Measurements from ENCODE around the gene PIAS3. TPM values are rescaled to one million over a fixed set of nuclear protein-coding genes. Genes with fewer than 3 reads are reported as not detected.

The PIAS3 gene
- total RNA-seq, 3 donors from 2014 or later (not counting 1 experiment from before 2014, with no cell fraction given): 40.1 to 53.3 (median 51.0) TPM

DNA sequence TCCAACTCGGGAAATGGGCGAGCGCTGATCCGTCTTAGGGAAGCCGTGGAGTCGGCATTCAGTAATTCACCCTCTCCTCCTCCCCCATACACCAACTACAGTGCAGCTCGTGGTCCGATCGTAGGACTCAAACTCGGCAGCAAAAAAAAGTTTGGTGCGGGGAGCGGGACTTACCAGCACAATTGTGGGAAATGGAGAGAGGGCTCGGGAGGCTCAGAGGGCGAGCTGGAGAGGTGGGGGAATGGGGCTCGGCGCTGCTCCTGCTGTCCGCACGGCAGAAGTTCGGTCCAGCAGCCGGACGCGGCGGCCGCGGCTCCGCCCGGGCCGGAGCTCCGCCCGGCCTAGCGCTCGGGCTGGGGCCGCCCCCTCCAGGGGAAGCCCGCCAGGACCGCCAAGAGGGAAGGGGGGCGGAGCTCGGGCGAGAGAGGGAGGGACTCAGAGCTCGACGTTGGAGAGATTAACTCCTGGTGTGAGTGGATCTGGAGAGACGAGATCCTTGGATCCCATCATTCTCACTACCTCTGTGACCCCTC lies 676 bp upstream of the PIAS3 start:
- intact Hi-C loops (cut with micrococcal nuclease): loop anchor here (2.0 to 5.0 kb wide), 2 partner anchors 59 to 178 kb away; partner anchors contain the start of gene PEX11B
- Histone ChIP-seq H3K9me3 (ENCODE audit: control insufficient read depth, insufficient read depth, low read length) (no peaks in the 10 kb centered on the region), H3K27ac (ENCODE audit: low read length) (peak overlapping the region; percentile 74), H3K4me3 (ENCODE audit: low read length) (peak overlapping the region; percentile 94), H3K4me1 (ENCODE audit: control insufficient read depth, insufficient read depth, low read length) (peaks cover 18% of the 10 kb centered on the region), H3K27me3 (ENCODE audit: control insufficient read depth, insufficient read depth, low read length) (no peaks in the 10 kb centered on the region), H3K36me3 (ENCODE audit: control insufficient read depth, insufficient read depth, low read length) (peaks cover 17% of the 10 kb centered on the region)
- H3K4me1 Mint-ChIP-seq: peaks cover 11 to 36% of the 10 kb centered on the region in 2 donors
- ATAC-seq: peak; percentile 74 to 87 (median 75)
- H3K4me3 Mint-ChIP-seq: peak overlapping the region; percentile 94
- WGBS (ENCODE audit: insufficient coverage): under 1% methylated on average over 39 of the region's 41 CpGs
- H3K36me3 Mint-ChIP-seq: peaks cover 8% of the 10 kb centered on the region
- no peak for TF ChIP-seq CTCF (IDR thresholded peaks at IDR 0.05)
- H3K27me3 Mint-ChIP-seq (ENCODE audit: low read depth in 2 of 2): no peaks in the 10 kb centered on the region
- no peaks in the 10 kb centered on the region for H3K9me3 Mint-ChIP-seq
- peak; percentile 73 to 84 for DNase-seq
- H3K27ac Mint-ChIP-seq: peak overlapping the region; percentile 79 to 96

- intact Hi-C loops (cut with micrococcal nuclease): loop anchor here (2.0 to 5.0 kb wide), 2 partner anchors 60 to 179 kb away; partner anchors contain the start of gene PEX11B
- peak; percentile 29 to 68 for DNase-seq
- Mint-ChIP-seq H3K9me3 (no peaks in the 10 kb centered on the region), H3K36me3 (peaks cover 8% of the 10 kb centered on the region), H3K4me3 (peak overlapping the region; percentile 94), H3K27ac (peak overlapping the region; percentile 79 to 96), H3K4me1 (peaks cover 11 to 36% of the 10 kb centered on the region in 2 donors), H3K27me3 (ENCODE audit: low read depth in 2 of 2) (no peaks in the 10 kb centered on the region)
- Histone ChIP-seq H3K9me3 (ENCODE audit: control insufficient read depth, insufficient read depth, low read length) (no peaks in the 10 kb centered on the region), H3K27me3 (ENCODE audit: control insufficient read depth, insufficient read depth, low read length) (no peaks in the 10 kb centered on the region), H3K4me3 (ENCODE audit: low read length) (peak overlapping the region; percentile 94), H3K36me3 (ENCODE audit: control insufficient read depth, insufficient read depth, low read length) (peaks cover 26% of the 10 kb centered on the region), H3K27ac (ENCODE audit: low read length) (peak overlapping the region; percentile 74), H3K4me1 (ENCODE audit: control insufficient read depth, insufficient read depth, low read length) (peaks cover 18% of the 10 kb centered on the region)
- no peak for TF ChIP-seq CTCF (IDR thresholded peaks at IDR 0.05)
- peak; percentile 28 to 40 (median 35) for ATAC-seq
- under 1% methylated on average over 30 of the region's 35 CpGs for WGBS (ENCODE audit: insufficient coverage)
These were observed 512 bp downstream of the PIAS3 start for GRCh38 chr1:145858238-145858900.

- Histone ChIP-seq H3K4me3 (ENCODE audit: low read length) (no peak overlapping the region), H3K4me1 (ENCODE audit: control insufficient read depth, insufficient read depth, low read length) (peaks cover 18% of the 10 kb centered on the region), H3K36me3 (ENCODE audit: control insufficient read depth, insufficient read depth, low read length) (peaks cover 28% of the 10 kb centered on the region), H3K27ac (ENCODE audit: low read length) (no peak overlapping the region), H3K9me3 (ENCODE audit: control insufficient read depth, insufficient read depth, low read length) (no peaks in the 10 kb centered on the region), H3K27me3 (ENCODE audit: control insufficient read depth, insufficient read depth, low read length) (no peaks in the 10 kb centered on the region)
- no peak for DNase-seq
- no peak for TF ChIP-seq CTCF (IDR thresholded peaks at IDR 0.05)
- no peak for ATAC-seq
- Mint-ChIP-seq H3K4me3 (peak overlapping the region; percentile 94), H3K36me3 (peaks cover 8% of the 10 kb centered on the region), H3K27ac (no peak overlapping the region), H3K4me1 (peaks cover 11 to 36% of the 10 kb centered on the region in 2 donors), H3K9me3 (no peaks in the 10 kb centered on the region), H3K27me3 (ENCODE audit: low read depth in 2 of 2) (no peaks in the 10 kb centered on the region)
- intact Hi-C loops (cut with micrococcal nuclease): loop anchor here (5.0 kb wide), 1 partner anchor 180 kb away; no protein-coding TSS in a partner anchor
- WGBS (ENCODE audit: insufficient coverage): 88% methylated on average over 4 of the region's 4 CpGs
These were observed 1.7 kb downstream of the PIAS3 start for GRCh38 chr1:145857170-145857569.
